IgD-negative memory B cell (primary cell): ENCODE measurements around the gene CFAP43. TPM values are rescaled to one million over a fixed set of nuclear protein-coding genes. Genes with fewer than 3 reads are reported as not detected.

Experiments
- H3K27ac Mint-ChIP-seq, 3 donors: one replicate each; pipeline ENCODE4 v1.8.0; 2020 to 2022; ENCODE audit warnings: mild to moderate bottlenecking in 3 of 3, mixed read lengths in 3 of 3, moderate library complexity in 1 of 3
- H3K27me3 Mint-ChIP-seq: one replicate; pipeline ENCODE4 v1.8.0; 2021; ENCODE audit warnings: mixed read lengths
- H3K36me3 Mint-ChIP-seq: one replicate; pipeline ENCODE4 v1.8.0; 2020; ENCODE audit warnings: mild to moderate bottlenecking, mixed read lengths
- H3K4me1 Mint-ChIP-seq, 3 donors: one replicate each; pipeline ENCODE4 v1.8.0; 2020 to 2022; ENCODE audit warnings: mixed read lengths in 3 of 3, mild to moderate bottlenecking in 1 of 3
- H3K4me3 Mint-ChIP-seq, 4 donors: one replicate each; pipeline ENCODE4 v1.8.0; 2020 to 2022; ENCODE audit warnings: mild to moderate bottlenecking in 4 of 4, mixed read lengths in 4 of 4, moderate library complexity in 3 of 4
- H3K9me3 Mint-ChIP-seq, 3 donors: one replicate each; pipeline ENCODE4 v1.8.0; 2020 to 2021; ENCODE audit warnings: mixed read lengths in 3 of 3, mild to moderate bottlenecking in 1 of 3
- polyA plus RNA-seq: library from polyadenylated mRNA; unstranded; fragments of 300-500 nt; fragmentation: Illumina TruSeq; gene quantifications from one replicate; pipeline ENCODE4 v1.2.3, GENCODE V29; 2021

Gene CFAP43
- polyA plus RNA-seq, 1 donor from 2014 or later: not detected

GRCh38 chr10:104121485-104122224 is 110.5 kb downstream of the CFAP43 start, which contains the start of gene SFR1:
Gene SFR1 (plus strand): TSS chr10:104122171. CDS start chr10:104122184, 13 bp downstream.
- Mint-ChIP-seq H3K4me1 (peaks cover 11 to 21% (median 18%) of the 10 kb centered on the region in 3 donors), H3K36me3 (no peaks in the 10 kb centered on the region), H3K27ac (peak within 1 kb of the TSS; percentile 99), H3K27me3 (no peaks in the 10 kb centered on the region), H3K4me3 (peak within 1 kb of the TSS; percentile 92 to 98 (median 96)), H3K9me3 (no peaks in the 10 kb centered on the region)

- Mint-ChIP-seq H3K36me3 (no peaks in the 10 kb centered on the region), H3K4me1 (peaks cover 11 to 21% (median 18%) of the 10 kb centered on the region in 3 donors), H3K4me3 (peak overlapping the region; percentile 92 to 98 (median 96)), H3K27ac (peak overlapping the region; percentile 99), H3K27me3 (no peaks in the 10 kb centered on the region), H3K9me3 (no peaks in the 10 kb centered on the region)
These were observed 111.2 kb downstream of the CFAP43 start for GRCh38 chr10:104120903-104121484.

- H3K4me3 Mint-ChIP-seq: peak overlapping the region; percentile 92 to 98 (median 96)
- H3K9me3 Mint-ChIP-seq: no peaks in the 10 kb centered on the region
- no peaks in the 10 kb centered on the region for H3K36me3 Mint-ChIP-seq
- peaks cover 11 to 21% (median 18%) of the 10 kb centered on the region in 3 donors for H3K4me1 Mint-ChIP-seq
- H3K27ac Mint-ChIP-seq: peak overlapping the region; percentile 99
- no peaks in the 10 kb centered on the region for H3K27me3 Mint-ChIP-seq
These were observed 111.7 kb downstream of the CFAP43 start for GRCh38 chr10:104120512-104120902.

GRCh38 chr10:104119996-104120395 is 112.2 kb downstream of the CFAP43 start:
- Mint-ChIP-seq H3K9me3 (no peaks in the 10 kb centered on the region), H3K27me3 (no peaks in the 10 kb centered on the region), H3K4me3 (peak overlapping the region in 2 of 4 donors; percentile 96 to 98), H3K36me3 (no peaks in the 10 kb centered on the region), H3K4me1 (peaks cover 11 to 21% (median 14%) of the 10 kb centered on the region in 3 donors), H3K27ac (peak overlapping the region; percentile 73 to 99 (median 99))

- H3K36me3 Mint-ChIP-seq: no peaks in the 10 kb centered on the region
- no peaks in the 10 kb centered on the region for H3K9me3 Mint-ChIP-seq
- no peak overlapping the region for H3K27ac Mint-ChIP-seq
- H3K4me3 Mint-ChIP-seq: no peak overlapping the region
- peaks cover 10 to 15% (median 12%) of the 10 kb centered on the region in 3 donors for H3K4me1 Mint-ChIP-seq
- no peaks in the 10 kb centered on the region for H3K27me3 Mint-ChIP-seq
These were observed 114.3 kb downstream of the CFAP43 start for GRCh38 chr10:104117839-104118323.

GRCh38 chr10:104113376-104113956 is 118.7 kb downstream of the CFAP43 start:
- H3K4me1 Mint-ChIP-seq: no peaks in the 10 kb centered on the region
- peaks cover 3% of the 10 kb centered on the region for H3K27me3 Mint-ChIP-seq
- no peak overlapping the region for H3K27ac Mint-ChIP-seq
- no peak overlapping the region for H3K4me3 Mint-ChIP-seq
- H3K9me3 Mint-ChIP-seq: no peaks in the 10 kb centered on the region
- peaks cover 2% of the 10 kb centered on the region for H3K36me3 Mint-ChIP-seq

GRCh38 chr10:104109908-104110662 is 122.1 kb downstream of the CFAP43 start:
- peaks cover 2% of the 10 kb centered on the region for H3K36me3 Mint-ChIP-seq
- no peak overlapping the region for H3K27ac Mint-ChIP-seq
- no peak overlapping the region for H3K4me3 Mint-ChIP-seq
- H3K9me3 Mint-ChIP-seq: no peaks in the 10 kb centered on the region
- peaks cover 3% of the 10 kb centered on the region for H3K27me3 Mint-ChIP-seq
- no peaks in the 10 kb centered on the region for H3K4me1 Mint-ChIP-seq

GRCh38 chr10:104104926-104105325 is 127.2 kb downstream of the CFAP43 start:
- H3K27me3 Mint-ChIP-seq: peaks cover 4% of the 10 kb centered on the region
- no peaks in the 10 kb centered on the region for H3K9me3 Mint-ChIP-seq
- H3K36me3 Mint-ChIP-seq: peaks cover 2% of the 10 kb centered on the region
- no peak overlapping the region for H3K4me3 Mint-ChIP-seq
- peaks cover 0 to 4% (median 0%) of the 10 kb centered on the region in 3 donors for H3K4me1 Mint-ChIP-seq
- no peak overlapping the region for H3K27ac Mint-ChIP-seq

- peaks cover 0 to 4% (median 0%) of the 10 kb centered on the region in 3 donors for H3K4me1 Mint-ChIP-seq
- H3K4me3 Mint-ChIP-seq: no peak overlapping the region
- H3K27ac Mint-ChIP-seq: no peak overlapping the region
- no peaks in the 10 kb centered on the region for H3K36me3 Mint-ChIP-seq
- no peaks in the 10 kb centered on the region for H3K9me3 Mint-ChIP-seq
- H3K27me3 Mint-ChIP-seq: peaks cover 4% of the 10 kb centered on the region
These were observed 127.7 kb downstream of the CFAP43 start for GRCh38 chr10:104104418-104104817.

GRCh38 chr10:104103956-104104355 is 128.2 kb downstream of the CFAP43 start:
- no peak overlapping the region for H3K4me3 Mint-ChIP-seq
- H3K27ac Mint-ChIP-seq: no peak overlapping the region
- H3K4me1 Mint-ChIP-seq: peaks cover 0 to 4% (median 0%) of the 10 kb centered on the region in 3 donors
- H3K27me3 Mint-ChIP-seq: peaks cover 3% of the 10 kb centered on the region
- no peaks in the 10 kb centered on the region for H3K36me3 Mint-ChIP-seq
- H3K9me3 Mint-ChIP-seq: no peaks in the 10 kb centered on the region

GRCh38 chr10:104101902-104102301 is 130.3 kb downstream of the CFAP43 start:
- Mint-ChIP-seq H3K4me3 (no peak overlapping the region), H3K9me3 (no peaks in the 10 kb centered on the region), H3K4me1 (peaks cover 0 to 4% (median 0%) of the 10 kb centered on the region in 3 donors), H3K27me3 (peaks cover 3% of the 10 kb centered on the region), H3K27ac (no peak overlapping the region), H3K36me3 (no peaks in the 10 kb centered on the region)

GRCh38 chr10:104100795-104101194 is 131.4 kb downstream of the CFAP43 start:
- Mint-ChIP-seq H3K27me3 (peaks cover 3% of the 10 kb centered on the region), H3K27ac (no peak overlapping the region), H3K36me3 (peaks cover 2% of the 10 kb centered on the region), H3K4me3 (no peak overlapping the region), H3K4me1 (peaks cover 0 to 4% (median 0%) of the 10 kb centered on the region in 3 donors), H3K9me3 (peaks cover 0 to 2% (median 0%) of the 10 kb centered on the region in 3 donors)

- H3K4me1 Mint-ChIP-seq: peaks cover 0 to 4% (median 0%) of the 10 kb centered on the region in 3 donors
- peaks cover 0 to 2% (median 0%) of the 10 kb centered on the region in 3 donors for H3K9me3 Mint-ChIP-seq
- H3K36me3 Mint-ChIP-seq: peaks cover 2% of the 10 kb centered on the region
- no peak overlapping the region for H3K4me3 Mint-ChIP-seq
- H3K27ac Mint-ChIP-seq: no peak overlapping the region
- H3K27me3 Mint-ChIP-seq: peaks cover 3% of the 10 kb centered on the region
These were observed 132.2 kb downstream of the CFAP43 start for GRCh38 chr10:104099941-104100340.

- H3K9me3 Mint-ChIP-seq: peaks cover 0 to 2% (median 0%) of the 10 kb centered on the region in 3 donors
- H3K27ac Mint-ChIP-seq: no peak overlapping the region
- peaks cover 3% of the 10 kb centered on the region for H3K27me3 Mint-ChIP-seq
- peaks cover 2% of the 10 kb centered on the region for H3K36me3 Mint-ChIP-seq
- H3K4me3 Mint-ChIP-seq: no peak overlapping the region
- peaks cover 0 to under 1% (median 0%) of the 10 kb centered on the region in 3 donors for H3K4me1 Mint-ChIP-seq
These were observed 132.9 kb downstream of the CFAP43 start for GRCh38 chr10:104099269-104099668.
